ENCODE results near the gene ZC3H15. TPM values are rescaled to one million over a fixed set of nuclear protein-coding genes. Genes with fewer than 3 reads are reported as not detected.

The ZC3H15 gene
- total RNA-seq, 6 experiments from 2014 or later = 20.7 to 41.2 (median 30.5) TPM

GRCh38 chr2:186546846-186547245, 60.8 kb downstream of the ZC3H15 start:
- Histone ChIP-seq H3K4me3 (no peak overlapping the region), H3K36me3 (no peaks in the 10 kb centered on the region), H3K27ac (no peak overlapping the region), H3K4me1 (no peaks in the 10 kb centered on the region), H3K27me3 (no peaks in the 10 kb centered on the region), H3K9me3 (no peaks in the 10 kb centered on the region)
- DNase-seq (no peak), ATAC-seq (no peak)
- intact Hi-C loops (cut with DNase I) = no loop called here
- 31% methylated on average over 1 of the region's 1 CpG for WGBS (ENCODE audit: insufficient coverage, low coverage, low lambda C conversion rate, missing lambda C conversion rate)
- no peak for TF ChIP-seq POLR2A (IDR thresholded peaks at IDR 0.05)
- no peak for TF ChIP-seq CTCF (IDR thresholded peaks at IDR 0.05)

GRCh38 chr2:186551323-186552050, 65.4 kb downstream of the ZC3H15 start:
- TF ChIP-seq POLR2A (IDR thresholded peaks at IDR 0.05) = no peak
- no peak for TF ChIP-seq CTCF (IDR thresholded peaks at IDR 0.05)
- ATAC-seq = no peak
- intact Hi-C loops (cut with DNase I) = no loop called here
- DNase-seq = no peak
- Histone ChIP-seq H3K4me1 (no peaks in the 10 kb centered on the region), H3K9me3 (no peaks in the 10 kb centered on the region), H3K4me3 (no peak overlapping the region), H3K36me3 (no peaks in the 10 kb centered on the region), H3K27ac (no peak overlapping the region), H3K27me3 (no peaks in the 10 kb centered on the region)
- 82% methylated on average over 8 of the region's 8 CpGs for WGBS (ENCODE audit: insufficient coverage, low coverage, low lambda C conversion rate, missing lambda C conversion rate)

GRCh38 chr2:186554429-186554828, 68.4 kb downstream of the ZC3H15 start:
- Histone ChIP-seq H3K27ac (no peak overlapping the region), H3K4me3 (no peak overlapping the region), H3K27me3 (no peaks in the 10 kb centered on the region), H3K9me3 (no peaks in the 10 kb centered on the region), H3K4me1 (no peaks in the 10 kb centered on the region), H3K36me3 (no peaks in the 10 kb centered on the region)
- DNase-seq (no peak), ATAC-seq (no peak)
- TF ChIP-seq CTCF (IDR thresholded peaks at IDR 0.05) = no peak
- no peak for TF ChIP-seq POLR2A (IDR thresholded peaks at IDR 0.05)
- intact Hi-C loops (cut with DNase I) = no loop called here
- 80% methylated on average over 1 of the region's 1 CpG for whole genome bisulfite sequencing (ENCODE audit: insufficient coverage, low coverage, low lambda C conversion rate, missing lambda C conversion rate)

GRCh38 chr2:186554850-186555671, 69.0 kb downstream of the ZC3H15 start:
- TF ChIP-seq POLR2A (IDR thresholded peaks at IDR 0.05) = no peak
- no peak for TF ChIP-seq CTCF (IDR thresholded peaks at IDR 0.05)
- WGBS (ENCODE audit: insufficient coverage, low coverage, low lambda C conversion rate, missing lambda C conversion rate) = 58% methylated on average over 8 of the region's 8 CpGs
- no peak for DNase-seq
- Histone ChIP-seq H3K4me3 (no peak overlapping the region), H3K27ac (no peak overlapping the region), H3K4me1 (no peaks in the 10 kb centered on the region), H3K9me3 (no peaks in the 10 kb centered on the region), H3K36me3 (no peaks in the 10 kb centered on the region), H3K27me3 (no peaks in the 10 kb centered on the region)
- intact Hi-C loops (cut with DNase I) = no loop called here
- ATAC-seq = no peak

Data from right lobe of liver (tissue), 6 donors.